Activated CD8-positive, alpha-beta memory T cell treated with anti-CD3 and anti-CD28 coated beads, Interleukin-2, amount 10 ng/mL, durations not matched to agents 7 days and 5 days (primary cell): ENCODE data around the gene WDR73. TPM values are rescaled to one million over a fixed set of nuclear protein-coding genes. Genes with fewer than 3 reads are reported as not detected.

Experiments
- ATAC-seq: fragments of 150-1000 bp; cut with Tn5 transposase; one replicate; pipeline ENCODE4 v1.10.0; 2021; ENCODE audit warnings: moderate library complexity
- CTCF ChIA-PET: fragments of 350-600 bp; sonication (Branson Sonifier 250); formaldehyde crosslinking; loops from one replicate; lab custom pipeline; 2021; ENCODE audit warnings: antibody characterized with exemption; lab: Charles Lee
- DNase-seq: peaks from one replicate; pipeline ENCODE4 v3.0.0-alpha.2; 2020
- H3K27ac Mint-ChIP-seq: one replicate; pipeline ENCODE4 v1.8.0; 2021; ENCODE audit warnings: mild to moderate bottlenecking, mixed read lengths
- H3K27me3 Mint-ChIP-seq: one replicate; pipeline ENCODE4 v1.8.0; 2021; ENCODE audit warnings: mixed read lengths
- H3K36me3 Mint-ChIP-seq: one replicate; pipeline ENCODE4 v1.8.0; 2021; ENCODE audit warnings: mild to moderate bottlenecking, mixed read lengths
- H3K4me1 Mint-ChIP-seq: one replicate; pipeline ENCODE4 v1.8.0; 2021; ENCODE audit warnings: mixed read lengths
- H3K4me3 Mint-ChIP-seq: one replicate; pipeline ENCODE4 v1.8.0; 2021; ENCODE audit warnings: mild to moderate bottlenecking, moderate library complexity, mixed read lengths
- H3K9me3 Mint-ChIP-seq: one replicate; pipeline ENCODE4 v1.8.0; 2022; ENCODE audit warnings: low read depth, mixed read lengths
- total RNA-seq, 2 experiments: library from RNA; stranded (reverse); gene quantifications; one replicate each; pipeline ENCODE4 v1.2.3, GENCODE V29; 2021

WDR73 gene
- total RNA-seq, 2 experiments from 2014 or later: 18.4 to 19.9 TPM

DNA sequence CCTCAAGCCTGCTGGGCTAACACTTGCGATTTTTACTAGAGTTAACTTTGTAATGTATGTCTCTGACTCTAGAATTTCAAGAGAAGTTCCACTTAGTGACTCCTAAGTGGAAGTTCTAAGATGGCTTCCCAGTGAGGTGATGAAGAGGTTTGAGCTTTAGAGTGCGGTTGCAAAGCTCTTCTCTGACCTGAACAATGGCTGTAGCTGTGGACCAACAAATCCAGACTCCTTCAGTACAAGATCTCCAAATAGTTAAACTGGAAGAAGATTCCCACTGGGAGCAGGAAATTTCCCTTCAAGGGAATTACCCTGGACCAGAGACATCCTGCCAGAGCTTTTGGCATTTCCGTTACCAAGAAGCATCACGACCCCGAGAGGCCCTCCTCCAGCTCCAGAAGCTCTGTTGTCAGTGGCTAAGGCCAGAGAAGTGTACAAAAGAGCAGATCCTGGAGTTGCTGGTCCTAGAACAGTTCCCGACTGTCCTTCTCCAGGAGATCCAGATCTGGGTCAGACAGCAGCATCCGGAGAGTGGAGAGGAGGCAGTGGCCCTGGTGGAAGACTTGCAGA lies 22.3 kb downstream of the WDR73 start:
- Mint-ChIP-seq H3K9me3 (no peaks in the 10 kb centered on the region), H3K4me3 (peak overlapping the region; percentile 93), H3K36me3 (peaks cover 18% of the 10 kb centered on the region), H3K27ac (peak overlapping the region; percentile 97), H3K4me1 (peaks cover 44% of the 10 kb centered on the region), H3K27me3 (no peaks in the 10 kb centered on the region)
- ATAC-seq: no peak
- CTCF ChIA-PET: interaction anchor here (0.6 to 3.2 kb wide), 11 partner anchors 22 to 413 kb away, joined by 3 to 18 read pairs (median 5); partner anchors contain the start of gene WDR73
- DNase-seq: no peak

DNA sequence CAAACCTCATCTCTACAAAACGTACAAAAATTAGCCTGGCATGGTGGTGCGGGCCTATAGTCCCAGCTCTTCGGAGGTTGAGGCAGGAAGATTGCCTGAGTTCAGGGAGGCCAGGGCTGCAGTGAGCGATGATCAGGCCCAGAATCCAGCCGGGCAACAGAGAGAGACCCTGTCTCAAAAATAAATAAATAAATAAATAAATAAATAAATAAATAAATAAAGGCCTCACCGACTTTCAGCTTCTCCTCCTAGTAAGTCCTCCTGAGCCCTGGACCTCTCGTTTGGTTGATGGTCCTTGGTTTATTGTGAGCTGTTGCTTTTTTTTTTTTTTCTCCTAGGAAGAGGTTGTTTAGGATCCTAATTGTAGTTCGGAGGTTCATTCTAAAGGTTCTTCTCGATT lies 25.1 kb downstream of the WDR73 start:
- no peak for ATAC-seq
- H3K4me3 Mint-ChIP-seq: no peak overlapping the region
- CTCF ChIA-PET: interaction anchor here (0.9 to 2.9 kb wide), 4 partner anchors 16 to 30 kb away, joined by 3 to 12 read pairs (median 4); no protein-coding TSS in a partner anchor
- no peaks in the 10 kb centered on the region for H3K27me3 Mint-ChIP-seq
- DNase-seq: no peak
- peaks cover 23% of the 10 kb centered on the region for H3K4me1 Mint-ChIP-seq
- no peaks in the 10 kb centered on the region for H3K9me3 Mint-ChIP-seq
- H3K27ac Mint-ChIP-seq: no peak overlapping the region
- peaks cover 8% of the 10 kb centered on the region for H3K36me3 Mint-ChIP-seq

DNA sequence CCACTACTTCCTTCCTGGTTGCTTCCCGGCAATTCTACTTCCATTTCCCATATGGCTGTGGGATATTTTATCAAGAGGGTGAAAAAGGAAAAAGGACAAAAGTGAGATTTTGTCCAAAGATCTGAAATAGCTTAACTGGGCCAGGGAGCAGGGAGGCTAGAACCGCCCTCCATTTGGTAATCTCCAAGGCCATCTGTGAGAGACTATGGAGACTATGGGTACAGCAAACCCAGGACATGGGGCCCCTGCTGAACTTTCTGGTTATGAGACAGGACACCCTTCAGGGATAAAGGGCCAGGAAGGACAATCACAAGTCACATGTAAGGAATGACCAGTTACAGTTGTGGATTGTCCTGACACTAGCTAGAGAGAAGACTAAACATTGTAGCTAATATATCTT lies 29.0 kb downstream of the WDR73 start:
- CTCF ChIA-PET: interaction anchor here (1.5 kb wide), 1 partner anchor 10 kb away, joined by 3 read pairs; no protein-coding TSS in a partner anchor
- Mint-ChIP-seq H3K9me3 (peaks cover 19% of the 10 kb centered on the region), H3K4me1 (peaks cover 5% of the 10 kb centered on the region), H3K4me3 (no peak overlapping the region), H3K27ac (no peak overlapping the region), H3K27me3 (no peaks in the 10 kb centered on the region), H3K36me3 (peaks cover 36% of the 10 kb centered on the region)
- no peak for DNase-seq
- ATAC-seq: no peak

DNA sequence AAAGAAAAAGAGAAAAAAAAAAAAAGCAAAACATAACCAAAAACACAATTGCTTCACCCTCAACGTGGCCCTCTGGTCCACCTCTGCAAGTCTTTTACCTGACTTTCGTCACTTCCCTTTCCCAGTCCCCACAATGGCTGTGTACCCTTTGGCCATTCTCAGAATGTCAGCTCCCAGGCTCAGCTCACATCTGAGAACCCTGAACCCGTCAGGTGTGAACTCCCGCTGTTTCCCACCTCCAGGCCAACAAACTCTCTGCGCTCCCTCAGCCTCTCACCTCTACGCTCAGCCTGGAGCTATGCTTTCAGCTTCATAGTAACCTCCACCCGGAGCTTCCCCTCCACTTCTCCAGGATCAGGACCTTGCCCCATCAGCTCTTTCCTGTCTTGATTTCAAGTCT lies 29.7 kb downstream of the WDR73 start:
- DNase-seq (no peak), ATAC-seq (no peak)
- H3K27me3 Mint-ChIP-seq: no peaks in the 10 kb centered on the region
- H3K36me3 Mint-ChIP-seq: peaks cover 44% of the 10 kb centered on the region
- no peak overlapping the region for H3K27ac Mint-ChIP-seq
- peaks cover 25% of the 10 kb centered on the region for H3K9me3 Mint-ChIP-seq
- H3K4me3 Mint-ChIP-seq: no peak overlapping the region
- CTCF ChIA-PET: interaction anchor here (1.5 to 1.7 kb wide), 2 partner anchors 10 to 23 kb away, joined by 3 read pairs; no protein-coding TSS in a partner anchor
- peaks cover under 1% of the 10 kb centered on the region for H3K4me1 Mint-ChIP-seq

DNA sequence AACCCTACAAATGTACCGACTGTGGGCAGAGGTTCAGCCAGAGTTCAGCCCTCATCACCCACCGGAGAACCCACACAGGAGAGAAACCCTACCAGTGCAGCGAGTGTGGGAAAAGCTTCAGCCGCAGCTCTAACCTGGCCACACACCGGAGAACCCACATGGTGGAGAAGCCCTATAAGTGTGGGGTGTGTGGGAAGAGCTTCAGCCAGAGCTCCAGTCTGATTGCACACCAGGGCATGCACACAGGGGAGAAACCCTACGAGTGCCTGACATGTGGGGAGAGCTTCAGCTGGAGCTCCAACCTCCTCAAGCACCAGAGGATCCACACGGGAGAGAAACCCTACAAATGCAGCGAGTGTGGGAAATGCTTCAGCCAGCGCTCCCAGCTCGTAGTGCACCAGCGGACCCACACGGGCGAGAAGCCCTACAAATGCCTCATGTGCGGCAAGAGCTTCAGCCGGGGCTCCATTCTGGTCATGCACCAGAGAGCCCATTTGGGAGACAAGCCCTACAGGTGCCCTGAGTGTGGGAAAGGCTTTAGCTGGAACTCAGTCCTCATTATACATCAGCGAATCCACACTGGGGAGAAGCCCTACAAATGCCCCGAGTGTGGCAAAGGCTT lies 32.6 kb downstream of the WDR73 start:
- Mint-ChIP-seq H3K27me3 (no peaks in the 10 kb centered on the region), H3K9me3 (peaks cover 30% of the 10 kb centered on the region), H3K36me3 (peaks cover 53% of the 10 kb centered on the region), H3K27ac (no peak overlapping the region), H3K4me3 (no peak overlapping the region), H3K4me1 (no peaks in the 10 kb centered on the region)
- DNase-seq (no peak), ATAC-seq (no peak)
- CTCF ChIA-PET: interaction anchor here (0.8 to 1.5 kb wide), 3 partner anchors 9 to 23 kb away, joined by 3 to 7 read pairs (median 3); no protein-coding TSS in a partner anchor

DNA sequence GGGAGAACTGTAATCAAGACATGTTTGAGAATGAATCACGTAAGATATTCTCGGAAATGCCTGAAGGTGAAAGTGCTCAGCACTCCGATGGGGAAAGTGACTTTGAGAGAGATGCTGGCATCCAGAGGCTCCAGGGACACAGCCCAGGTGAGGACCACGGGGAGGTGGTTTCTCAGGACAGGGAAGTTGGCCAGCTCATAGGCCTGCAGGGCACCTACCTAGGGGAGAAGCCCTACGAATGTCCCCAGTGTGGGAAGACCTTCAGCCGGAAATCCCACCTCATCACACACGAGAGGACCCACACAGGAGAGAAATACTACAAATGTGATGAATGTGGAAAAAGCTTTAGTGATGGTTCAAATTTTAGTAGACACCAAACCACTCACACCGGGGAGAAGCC lies 33.5 kb downstream of the WDR73 start:
- Mint-ChIP-seq H3K9me3 (peaks cover 32% of the 10 kb centered on the region), H3K36me3 (peaks cover 55% of the 10 kb centered on the region), H3K27ac (no peak overlapping the region), H3K27me3 (no peaks in the 10 kb centered on the region), H3K4me3 (no peak overlapping the region), H3K4me1 (no peaks in the 10 kb centered on the region)
- CTCF ChIA-PET: interaction anchor here (0.8 to 1.2 kb wide), 2 partner anchors 10 to 22 kb away, joined by 3 to 7 read pairs; no protein-coding TSS in a partner anchor
- ATAC-seq (no peak), DNase-seq (no peak)

DNA sequence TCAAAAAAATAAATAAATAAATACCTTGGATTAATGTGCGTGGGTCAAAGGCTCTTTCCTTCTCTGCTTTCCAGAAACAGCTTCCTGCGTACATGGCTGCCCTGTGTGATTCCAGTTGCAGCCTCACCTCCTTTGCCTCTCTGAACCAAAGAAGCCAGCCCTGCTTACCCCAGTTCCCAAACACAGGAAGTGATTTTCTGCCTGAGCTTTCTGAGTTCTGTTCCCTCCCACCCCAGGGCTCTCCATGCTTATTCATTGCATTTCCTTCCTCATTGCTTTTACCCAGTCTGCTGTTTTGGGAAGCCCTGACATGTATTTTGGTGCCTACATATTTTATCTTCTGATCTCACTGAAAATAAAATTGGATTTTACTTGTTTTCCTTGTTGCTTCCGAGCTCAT lies 37.8 kb downstream of the WDR73 start:
- peaks cover 24% of the 10 kb centered on the region for H3K9me3 Mint-ChIP-seq
- H3K36me3 Mint-ChIP-seq: peaks cover 37% of the 10 kb centered on the region
- CTCF ChIA-PET: interaction anchor here (1.0 to 2.6 kb wide), 2 partner anchors 15 to 18 kb away, joined by 4 to 6 read pairs; partner anchors contain the start of gene ZSCAN2
- no peaks in the 10 kb centered on the region for H3K27me3 Mint-ChIP-seq
- H3K4me1 Mint-ChIP-seq: no peaks in the 10 kb centered on the region
- DNase-seq (no peak), ATAC-seq (no peak)
- H3K27ac Mint-ChIP-seq: no peak overlapping the region
- H3K4me3 Mint-ChIP-seq: no peak overlapping the region

DNA sequence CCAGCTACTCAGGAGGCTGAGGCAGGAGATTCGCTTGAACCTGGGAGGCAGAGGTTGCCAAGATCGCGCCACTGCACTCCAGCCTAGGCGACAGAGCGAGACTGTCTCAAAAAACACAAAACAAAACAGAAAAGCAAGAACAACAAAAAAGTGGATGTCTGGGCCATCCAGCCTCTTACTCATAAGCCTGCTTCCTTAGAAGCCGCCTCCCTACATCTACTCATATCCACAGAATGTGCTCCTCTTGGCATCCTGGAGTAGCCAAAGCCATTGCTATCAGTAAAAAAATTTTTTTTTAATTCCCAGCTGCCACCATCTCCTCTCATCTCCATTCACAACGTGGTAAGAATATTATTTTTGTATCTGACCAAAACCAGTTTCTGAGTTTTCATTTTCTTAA lies 42.5 kb downstream of the WDR73 start:
- peaks cover 23% of the 10 kb centered on the region for H3K36me3 Mint-ChIP-seq
- peaks cover 2% of the 10 kb centered on the region for H3K9me3 Mint-ChIP-seq
- H3K27ac Mint-ChIP-seq: no peak overlapping the region
- CTCF ChIA-PET: no interaction called here
- peaks cover 11% of the 10 kb centered on the region for H3K4me1 Mint-ChIP-seq
- no peak for ATAC-seq
- DNase-seq: no peak
- no peak overlapping the region for H3K4me3 Mint-ChIP-seq
- no peaks in the 10 kb centered on the region for H3K27me3 Mint-ChIP-seq

DNA sequence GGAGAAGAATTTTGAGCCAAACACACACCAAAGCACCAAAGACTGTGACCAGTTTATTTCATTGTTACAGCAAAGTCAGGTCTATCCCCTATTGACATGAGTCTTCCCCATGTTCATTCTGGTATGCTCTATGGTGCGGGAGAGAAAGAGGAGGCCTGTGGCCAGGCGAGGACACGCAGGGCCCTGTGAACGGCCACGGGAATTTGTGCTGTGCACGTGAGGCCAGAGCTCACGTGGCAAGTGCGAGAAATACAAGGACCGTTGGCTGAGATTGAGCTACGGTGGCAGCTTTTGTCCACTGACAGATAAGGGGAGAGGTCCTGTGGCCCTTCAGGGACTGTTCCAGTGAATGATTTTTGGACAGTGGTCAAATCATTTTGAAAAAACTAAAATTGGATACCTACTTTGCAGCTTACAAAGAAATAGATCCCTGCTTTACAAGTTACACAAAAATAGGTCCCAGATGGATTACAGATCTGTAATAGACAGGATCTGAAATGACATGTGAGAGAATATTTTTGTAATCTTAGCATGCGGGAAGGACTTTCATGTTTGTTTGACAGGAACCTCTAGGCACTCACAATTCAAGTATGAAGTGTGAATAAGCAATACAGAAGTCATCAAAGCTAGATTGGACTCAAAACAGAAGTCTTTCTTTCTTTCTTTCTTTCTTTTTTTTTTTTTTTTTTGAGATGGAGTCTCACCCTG lies 44.1 kb downstream of the WDR73 start:
- CTCF ChIA-PET: interaction anchor here (0.7 to 1.7 kb wide), 4 partner anchors 12 to 302 kb away, joined by 3 to 7 read pairs (median 4); no protein-coding TSS in a partner anchor
- Mint-ChIP-seq H3K27me3 (no peaks in the 10 kb centered on the region), H3K27ac (no peak overlapping the region), H3K36me3 (peaks cover 24% of the 10 kb centered on the region), H3K9me3 (no peaks in the 10 kb centered on the region), H3K4me1 (peaks cover 25% of the 10 kb centered on the region), H3K4me3 (no peak overlapping the region)
- DNase-seq (no peak), ATAC-seq (no peak)

DNA sequence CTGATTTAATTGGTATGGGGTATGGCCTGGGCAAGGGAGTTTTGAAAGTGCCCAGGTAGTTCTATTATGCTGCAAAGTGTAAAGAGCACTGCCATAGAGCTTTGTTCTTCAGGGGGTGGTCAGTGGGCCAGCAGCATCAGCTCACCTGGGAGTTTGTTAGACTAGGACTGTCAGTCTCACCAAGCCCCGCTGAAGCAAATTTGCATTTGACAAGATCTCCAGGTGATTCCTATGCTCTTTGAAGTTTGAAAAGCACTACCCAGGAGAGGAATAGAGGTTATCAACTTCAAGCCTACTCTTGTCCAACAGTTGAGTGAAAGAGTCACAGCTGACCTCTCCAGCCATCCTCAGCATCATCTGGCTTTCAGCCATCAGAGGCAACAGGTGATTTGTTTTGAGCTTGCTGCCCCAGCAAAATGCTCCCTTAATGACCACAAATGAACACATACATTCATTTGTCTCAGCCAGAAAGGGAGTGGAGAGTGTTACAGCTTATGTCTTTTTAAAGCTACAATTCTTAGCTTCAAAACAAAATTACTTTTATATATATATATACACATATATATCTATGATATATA lies 45.3 kb downstream of the WDR73 start:
- Mint-ChIP-seq H3K9me3 (no peaks in the 10 kb centered on the region), H3K4me3 (no peak overlapping the region), H3K4me1 (peaks cover 34% of the 10 kb centered on the region), H3K36me3 (peaks cover 24% of the 10 kb centered on the region), H3K27me3 (no peaks in the 10 kb centered on the region), H3K27ac (no peak overlapping the region)
- DNase-seq (no peak), ATAC-seq (no peak)
- CTCF ChIA-PET: interaction anchor here (0.7 to 1.7 kb wide), 4 partner anchors 11 to 47 kb away, joined by 3 to 7 read pairs (median 4); no protein-coding TSS in a partner anchor

DNA sequence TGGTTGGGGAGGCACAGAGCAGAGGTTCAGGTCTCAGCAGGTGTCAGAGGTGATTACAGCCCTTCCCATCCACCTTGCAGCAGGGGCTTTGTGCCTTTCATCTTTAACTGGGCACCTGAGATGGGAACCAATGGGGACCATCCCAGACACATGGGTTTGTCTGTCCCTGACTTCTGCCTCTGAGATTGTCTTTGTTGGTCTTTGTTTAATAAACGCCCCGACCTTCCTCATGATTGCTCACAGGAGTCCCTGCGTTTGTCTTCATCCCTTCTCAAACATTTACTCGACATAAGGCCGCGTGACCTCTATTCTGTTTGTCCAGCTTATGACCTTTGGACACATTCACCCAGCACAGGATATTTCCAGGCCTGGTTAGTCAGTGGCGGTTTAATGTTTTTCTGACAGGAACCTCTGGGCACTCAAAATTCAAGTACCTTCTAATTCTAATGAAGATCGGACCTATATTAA lies 47.4 kb downstream of the WDR73 start:
- ATAC-seq (no peak), DNase-seq (no peak)
- Mint-ChIP-seq H3K9me3 (no peaks in the 10 kb centered on the region), H3K36me3 (peaks cover 24% of the 10 kb centered on the region), H3K4me1 (peaks cover 50% of the 10 kb centered on the region), H3K27ac (no peak overlapping the region), H3K27me3 (no peaks in the 10 kb centered on the region), H3K4me3 (no peak overlapping the region)
- CTCF ChIA-PET: interaction anchor here (1.7 kb wide), 1 partner anchor 19 kb away, joined by 8 read pairs; no protein-coding TSS in a partner anchor

DNA sequence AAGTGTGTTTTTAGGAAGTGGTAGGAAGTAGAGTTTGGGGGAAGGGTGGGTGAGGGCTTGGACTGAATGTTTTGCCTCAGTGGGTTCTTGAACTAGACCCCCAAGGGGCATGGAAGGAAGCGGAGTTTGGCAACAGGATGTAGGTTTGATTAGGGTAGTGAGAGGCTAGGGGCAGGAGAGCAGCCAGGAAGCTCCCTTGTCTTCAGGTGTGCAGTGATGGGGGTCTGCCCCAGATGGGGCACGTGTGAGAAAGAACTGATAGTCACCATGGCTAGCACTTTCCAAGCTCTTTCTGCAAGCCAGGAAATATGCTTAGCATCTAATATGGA lies 48.6 kb downstream of the WDR73 start:
- no peaks in the 10 kb centered on the region for H3K9me3 Mint-ChIP-seq
- DNase-seq (no peak), ATAC-seq (no peak)
- peaks cover 56% of the 10 kb centered on the region for H3K4me1 Mint-ChIP-seq
- H3K27me3 Mint-ChIP-seq: no peaks in the 10 kb centered on the region
- H3K36me3 Mint-ChIP-seq: peaks cover 24% of the 10 kb centered on the region
- CTCF ChIA-PET: interaction anchor here (0.8 to 1.7 kb wide), 6 partner anchors 17 to 323 kb away, joined by 3 to 8 read pairs (median 4); no protein-coding TSS in a partner anchor
- peak overlapping the region; percentile 70 for H3K4me3 Mint-ChIP-seq
- peak overlapping the region; percentile 97 for H3K27ac Mint-ChIP-seq
